Panc1 (cell line): ENCODE measurements around the gene TRPM6.

Source experiments
- CTCF ChIP-seq: fragments of 450-650 bp; IDR thresholded peaks from 2 replicates; pipeline ENCODE4 v1.5.1; 2017; ENCODE audit warnings: mild to moderate bottlenecking
- POLR2AphosphoS5 ChIP-seq: IDR thresholded peaks from 2 replicates; pipeline ENCODE4 v1.6.1; 2012; ENCODE audit warnings: mild to moderate bottlenecking, low read depth, low read length, moderate library complexity

- TF ChIP-seq CTCF (no peak), POLR2AphosphoS5 (no peak)
Measured at GRCh38 chr9:74775396-74775795, 112.3 kb downstream of the TRPM6 start.
